Mesenchymal stem cell (in vitro differentiated cells and primary cell): ENCODE results near the gene FUT7.

Experiments used
- DNase-seq: peaks from one replicate; pipeline ENCODE4 v3.0.0-alpha.2; 2013
- H2AFZ ChIP-seq: one replicate; pipeline ENCODE4 v1.6.1; 2013; ENCODE audit warnings: low read depth, mild to moderate bottlenecking, control low read depth, inconsistent platforms, low read length, moderate library complexity
- H2AK5ac ChIP-seq: 2 replicates; pipeline ENCODE4 v1.6.1; 2013; ENCODE audit warnings: low read length, moderate library complexity, mild to moderate bottlenecking, inconsistent platforms; ENCODE audit not compliant: severe bottlenecking
- H2BK120ac ChIP-seq: one replicate; pipeline ENCODE4 v1.6.1; 2013; ENCODE audit warnings: low read depth, mild to moderate bottlenecking, inconsistent platforms, low read length, moderate library complexity
- H2BK12ac ChIP-seq, 2 experiments: one replicate each; pipeline ENCODE4 v1.6.1; 2013; ENCODE audit warnings: inconsistent platforms in 2 of 2, low read length in 2 of 2, mild to moderate bottlenecking in 2 of 2, moderate library complexity in 2 of 2, control low read depth in 1 of 2
- H2BK15ac ChIP-seq: one replicate; pipeline ENCODE4 v1.6.1; 2013; ENCODE audit warnings: mild to moderate bottlenecking, low read depth, inconsistent platforms; ENCODE audit not compliant: poor library complexity, severe bottlenecking
- H2BK5ac ChIP-seq: 2 replicates; pipeline ENCODE4 v1.6.1; 2013; ENCODE audit warnings: low read depth, mild to moderate bottlenecking, low read length, control low read depth, inconsistent platforms; ENCODE audit not compliant: poor library complexity, severe bottlenecking
- H3K14ac ChIP-seq, 2 experiments: one replicate each; pipeline ENCODE4 v1.6.1; 2013; ENCODE audit warnings: inconsistent platforms in 2 of 2, low read length in 2 of 2, control low read depth in 1 of 2, mild to moderate bottlenecking in 1 of 2, moderate library complexity in 1 of 2
- H3K18ac ChIP-seq, 2 experiments: one replicate each; pipeline ENCODE4 v1.6.1; 2013; ENCODE audit warnings: inconsistent platforms in 2 of 2, low read length in 2 of 2, control low read depth in 1 of 2, low read depth in 1 of 2, mild to moderate bottlenecking in 1 of 2
- H3K23ac ChIP-seq, 2 experiments: one replicate each; pipeline ENCODE4 v1.6.1; 2013; ENCODE audit warnings: inconsistent platforms in 2 of 2, low read length in 2 of 2, mild to moderate bottlenecking in 2 of 2, moderate library complexity in 2 of 2, control low read depth in 1 of 2
- H3K27ac ChIP-seq: 2 replicates; pipeline ENCODE4 v1.5.1; 2013; ENCODE audit warnings: mild to moderate bottlenecking, moderate library complexity, low read length, control low read depth, inconsistent platforms; ENCODE audit not compliant: poor library complexity, severe bottlenecking
- H3K27me3 ChIP-seq, 2 experiments: 2 replicates each; pipeline versions ENCODE4 v1.6.1 to v1.7.0; 2013; ENCODE audit warnings: low read length in 2 of 2, mild to moderate bottlenecking in 2 of 2, moderate library complexity in 2 of 2, control low read depth in 1 of 2, inconsistent platforms in 1 of 2; ENCODE audit not compliant: control insufficient read depth in 1 of 2, insufficient read depth in 1 of 2
- H3K36me3 ChIP-seq, 2 experiments: 2 replicates each; pipeline versions ENCODE4 v1.6.1 to v1.7.0; 2013; ENCODE audit warnings: low read length in 2 of 2, control low read depth in 1 of 2, inconsistent platforms in 1 of 2, low read depth in 1 of 2, mild to moderate bottlenecking in 1 of 2; ENCODE audit not compliant: insufficient read depth in 2 of 2, control insufficient read depth in 1 of 2
- H3K4ac ChIP-seq, 2 experiments: one replicate each; pipeline ENCODE4 v1.6.1; 2013; ENCODE audit warnings: inconsistent platforms in 2 of 2, low read length in 2 of 2, mild to moderate bottlenecking in 2 of 2, moderate library complexity in 2 of 2, control low read depth in 1 of 2, low read depth in 1 of 2
- H3K4me1 ChIP-seq: 2 replicates; pipeline ENCODE4 v1.6.1; 2013; ENCODE audit warnings: low read depth, low read length, control low read depth; ENCODE audit not compliant: control insufficient read depth, insufficient read depth
- H3K4me2 ChIP-seq: 2 replicates; pipeline ENCODE4 v1.6.1; 2013; ENCODE audit warnings: low read length, mild to moderate bottlenecking, inconsistent platforms; ENCODE audit not compliant: poor library complexity, severe bottlenecking
- H3K4me3 ChIP-seq, 2 experiments: 2 replicates each; pipeline versions ENCODE4 v1.5.1 to v1.7.0; 2013; ENCODE audit warnings: low read length in 2 of 2, mild to moderate bottlenecking in 2 of 2, control low read depth in 1 of 2, low read depth in 1 of 2; ENCODE audit not compliant: insufficient read depth in 1 of 2
- H3K79me1 ChIP-seq: replicated peaks from 2 replicates; pipeline ENCODE4 v1.6.1; 2013; ENCODE audit warnings: mild to moderate bottlenecking, control low read depth, low read length, inconsistent platforms; ENCODE audit not compliant: poor library complexity, severe bottlenecking
- H3K9ac ChIP-seq: 2 replicates; pipeline ENCODE4 v1.7.0; 2013; ENCODE audit warnings: mild to moderate bottlenecking, low read length, moderate library complexity
- H3K9me3 ChIP-seq: 2 replicates; pipeline ENCODE4 v1.7.0; 2013; ENCODE audit warnings: mild to moderate bottlenecking, low read length; ENCODE audit not compliant: control insufficient read depth
- H4K8ac ChIP-seq: one replicate; pipeline ENCODE4 v1.6.1; 2013; ENCODE audit warnings: inconsistent platforms, mild to moderate bottlenecking, low read length, moderate library complexity
- H4K91ac ChIP-seq: one replicate; pipeline ENCODE4 v1.6.1; 2013; ENCODE audit warnings: mild to moderate bottlenecking, low read length, inconsistent platforms
- WGBS: methylation state at CpG from one replicate; pipeline ENCODE4 v1.1.7; 2013; ENCODE audit warnings: mixed read lengths; 5-methylcytosine and 5-hydroxymethylcytosine counted together

The FUT7 gene

DNA sequence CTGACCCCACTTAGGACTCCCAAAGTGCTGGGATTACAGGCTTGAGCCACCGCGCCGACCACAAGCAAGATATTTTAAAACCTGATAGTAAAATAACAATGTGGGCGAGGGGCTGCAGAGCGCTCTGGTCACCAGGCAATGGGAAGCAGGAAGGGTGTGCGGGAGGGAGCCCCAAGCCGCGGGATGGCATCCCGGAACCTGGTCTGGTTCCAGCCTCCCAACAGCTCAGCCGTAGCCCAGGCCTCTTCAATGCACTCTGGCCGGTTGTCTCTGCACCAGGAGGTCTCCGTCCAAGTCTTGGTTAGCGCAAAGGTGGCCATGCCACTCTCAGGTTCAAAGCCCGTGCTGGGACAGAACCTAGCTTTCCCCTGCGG is 44.7 kb upstream of the FUT7 start:
- Histone ChIP-seq H3K27ac (no peak overlapping the region), H2BK120ac (peak overlapping the region; percentile 68), H3K9ac (peak overlapping the region; percentile 64), H2BK5ac (no peak overlapping the region), H3K4me1 (peaks cover 22% of the 10 kb centered on the region), H3K9me3 (no peaks in the 10 kb centered on the region), H3K4me2 (peak overlapping the region; percentile 25), H3K4ac (peak overlapping the region; percentile 13 to 95), H3K27me3 (no peaks in the 10 kb centered on the region), H3K18ac (peak overlapping the region; percentile 56 to 94), H2BK12ac (peak overlapping the region in 1 of 2 experiments; percentile 90), H4K91ac (peak overlapping the region; percentile 91), H4K8ac (peak overlapping the region; percentile 79), H3K36me3 (peaks cover 29 to 31% of the 10 kb centered on the region in 2 experiments), H2BK15ac (peak overlapping the region; percentile 95), H3K14ac (no peak overlapping the region), H2AFZ (no peak overlapping the region), H3K23ac (no peak overlapping the region), H3K79me1 (peaks cover 26% of the 10 kb centered on the region), H3K4me3 (peak overlapping the region; percentile 9 to 55), H2AK5ac (no peak overlapping the region)
- WGBS: 79% methylated on average over 15 of the region's 15 CpGs
- no peak for DNase-seq

GRCh38 chr9:137075275-137075775 is 43.4 kb upstream of the FUT7 start:
- no peak overlapping the region for H4K91ac ChIP-seq
- no peak overlapping the region for H3K18ac ChIP-seq
- no peak overlapping the region for H4K8ac ChIP-seq
- DNase-seq: no peak
- peaks cover 19% of the 10 kb centered on the region in 2 experiments for H3K36me3 ChIP-seq
- H3K9me3 ChIP-seq: no peaks in the 10 kb centered on the region
- H3K14ac ChIP-seq: no peak overlapping the region
- no peak overlapping the region for H2BK12ac ChIP-seq
- 76% methylated on average over 10 of the region's 12 CpGs for WGBS
- no peak overlapping the region for H2BK5ac ChIP-seq
- H3K27ac ChIP-seq: no peak overlapping the region
- H2AFZ ChIP-seq: no peak overlapping the region
- H3K27me3 ChIP-seq: no peaks in the 10 kb centered on the region
- H3K79me1 ChIP-seq: peaks cover 20% of the 10 kb centered on the region
- no peak overlapping the region for H2BK15ac ChIP-seq
- H3K9ac ChIP-seq: no peak overlapping the region
- no peak overlapping the region for H3K4me3 ChIP-seq
- H3K4ac ChIP-seq: no peak overlapping the region
- H2BK120ac ChIP-seq: no peak overlapping the region
- no peak overlapping the region for H3K23ac ChIP-seq
- H3K4me2 ChIP-seq: no peak overlapping the region
- no peak overlapping the region for H2AK5ac ChIP-seq
- peaks cover 29% of the 10 kb centered on the region for H3K4me1 ChIP-seq

GRCh38 chr9:137074657-137075274 is 42.9 kb upstream of the FUT7 start:
- no peak for DNase-seq
- H3K18ac ChIP-seq: no peak overlapping the region
- H2BK120ac ChIP-seq: no peak overlapping the region
- H3K27me3 ChIP-seq: no peaks in the 10 kb centered on the region
- H3K79me1 ChIP-seq: peaks cover 17% of the 10 kb centered on the region
- no peak overlapping the region for H3K14ac ChIP-seq
- H2BK5ac ChIP-seq: no peak overlapping the region
- H3K4me2 ChIP-seq: no peak overlapping the region
- H2AK5ac ChIP-seq: no peak overlapping the region
- H3K4me1 ChIP-seq: peaks cover 35% of the 10 kb centered on the region
- no peak overlapping the region for H3K4me3 ChIP-seq
- no peak overlapping the region for H3K4ac ChIP-seq
- H3K9ac ChIP-seq: no peak overlapping the region
- H2BK12ac ChIP-seq: no peak overlapping the region
- WGBS: 81% methylated on average over 12 of the region's 12 CpGs
- H4K8ac ChIP-seq: no peak overlapping the region
- no peak overlapping the region for H3K27ac ChIP-seq
- no peak overlapping the region for H3K23ac ChIP-seq
- no peaks in the 10 kb centered on the region for H3K9me3 ChIP-seq
- no peak overlapping the region for H2BK15ac ChIP-seq
- peaks cover 13 to 14% of the 10 kb centered on the region in 2 experiments for H3K36me3 ChIP-seq
- no peak overlapping the region for H4K91ac ChIP-seq
- no peak overlapping the region for H2AFZ ChIP-seq

- Histone ChIP-seq H4K8ac (no peak overlapping the region), H3K4me3 (no peak overlapping the region), H2BK12ac (no peak overlapping the region), H2BK15ac (no peak overlapping the region), H2AK5ac (no peak overlapping the region), H2BK120ac (no peak overlapping the region), H3K9ac (no peak overlapping the region), H3K4ac (no peak overlapping the region), H3K4me2 (no peak overlapping the region), H3K4me1 (peaks cover 36% of the 10 kb centered on the region), H3K27ac (no peak overlapping the region), H4K91ac (no peak overlapping the region), H2AFZ (no peak overlapping the region), H3K14ac (no peak overlapping the region), H3K27me3 (peaks cover 0 to 6% of the 10 kb centered on the region in 2 experiments), H3K9me3 (no peaks in the 10 kb centered on the region), H3K79me1 (peaks cover 11% of the 10 kb centered on the region), H2BK5ac (no peak overlapping the region), H3K23ac (no peak overlapping the region), H3K36me3 (peaks cover 6% of the 10 kb centered on the region in 2 experiments), H3K18ac (no peak overlapping the region)
- no peak for DNase-seq
- WGBS: 92% methylated on average over 8 of the region's 8 CpGs
These were observed 42.1 kb upstream of the FUT7 start for GRCh38 chr9:137073992-137074399.
